Nephron (organoid): ENCODE results near the gene FOXK1.

ENCODE experiments used
- H3K27ac Mint-ChIP-seq, 3 experiments: 2 replicates each; pipeline ENCODE4 v1.8.0; 2020; ENCODE audit warnings: mixed read lengths in 3 of 3, mild to moderate bottlenecking in 2 of 3, moderate library complexity in 1 of 3
- H3K27me3 Mint-ChIP-seq: 2 replicates; pipeline ENCODE4 v1.8.0; 2021; ENCODE audit warnings: low read depth, mild to moderate bottlenecking, moderate library complexity, mixed read lengths
- H3K36me3 Mint-ChIP-seq: 2 replicates; pipeline ENCODE4 v1.8.0; 2020; ENCODE audit warnings: low read depth, mixed read lengths
- H3K4me1 Mint-ChIP-seq: 2 replicates; pipeline ENCODE4 v1.8.0; 2020; ENCODE audit warnings: mixed read lengths
- H3K4me3 Mint-ChIP-seq, 3 experiments: 2 replicates each; pipeline ENCODE4 v1.8.0; 2020; ENCODE audit warnings: mild to moderate bottlenecking in 3 of 3, mixed read lengths in 3 of 3, moderate library complexity in 2 of 3
- H3K9me3 Mint-ChIP-seq: 2 replicates; pipeline ENCODE4 v1.8.0; 2020; ENCODE audit warnings: mixed read lengths
- CTCF ChIP-seq, 3 experiments: fragments of 200-600 bp; sonication (generic); IDR thresholded peaks; one replicate each; pipeline ENCODE4 v1.5.0; 2021; ENCODE audit warnings: antibody characterized with exemption in 3 of 3; ENCODE audit not compliant: unreplicated experiment in 3 of 3

Gene FOXK1

GRCh38 chr7:4711634-4712033 lies 29.5 kb downstream of the FOXK1 start:
- H3K27ac Mint-ChIP-seq = peak overlapping the region in 1 of 3 experiments; percentile 57
- H3K4me1 Mint-ChIP-seq = peaks cover 50% of the 10 kb centered on the region

GRCh38 chr7:4712281-4713182 lies 30.4 kb downstream of the FOXK1 start:
- Mint-ChIP-seq H3K27me3 (no peaks in the 10 kb centered on the region), H3K27ac (peak overlapping the region in 1 of 3 experiments; percentile 31), H3K9me3 (no peaks in the 10 kb centered on the region), H3K4me3 (no peak overlapping the region), H3K4me1 (peaks cover 41% of the 10 kb centered on the region), H3K36me3 (peaks cover 50% of the 10 kb centered on the region)
- no peak for TF ChIP-seq CTCF (IDR thresholded peaks at IDR 0.05; ENCODE audit: unreplicated experiment in 3 of 3)

More at GRCh38 chr7:4711634-4712033, 29.5 kb downstream of the FOXK1 start:
- no peak for TF ChIP-seq CTCF (IDR thresholded peaks at IDR 0.05; ENCODE audit: unreplicated experiment in 3 of 3)
- Mint-ChIP-seq H3K27me3 (no peaks in the 10 kb centered on the region), H3K36me3 (peaks cover 42% of the 10 kb centered on the region), H3K9me3 (no peaks in the 10 kb centered on the region), H3K4me3 (no peak overlapping the region)

- Mint-ChIP-seq H3K36me3 (peaks cover 57% of the 10 kb centered on the region), H3K27ac (no peak overlapping the region), H3K27me3 (no peaks in the 10 kb centered on the region), H3K4me3 (no peak overlapping the region), H3K9me3 (no peaks in the 10 kb centered on the region), H3K4me1 (peaks cover 35% of the 10 kb centered on the region)
- no peak for TF ChIP-seq CTCF (IDR thresholded peaks at IDR 0.05; ENCODE audit: unreplicated experiment in 3 of 3)
Observed at GRCh38 chr7:4713183-4713784, 31.2 kb downstream of the FOXK1 start.

- Mint-ChIP-seq H3K36me3 (peaks cover 62% of the 10 kb centered on the region), H3K4me1 (peaks cover 31% of the 10 kb centered on the region), H3K27ac (peak overlapping the region in 1 of 3 experiments; percentile 74), H3K27me3 (no peaks in the 10 kb centered on the region), H3K9me3 (no peaks in the 10 kb centered on the region), H3K4me3 (no peak overlapping the region)
- TF ChIP-seq CTCF (IDR thresholded peaks at IDR 0.05; ENCODE audit: unreplicated experiment in 3 of 3) = no peak
Observed at GRCh38 chr7:4714161-4714700, 32.1 kb downstream of the FOXK1 start.

- peak overlapping the region; percentile 9 to 74 (median 34) for H3K27ac Mint-ChIP-seq
- no peaks in the 10 kb centered on the region for H3K27me3 Mint-ChIP-seq
Observed at GRCh38 chr7:4714767-4715409, 32.8 kb downstream of the FOXK1 start.

More at GRCh38 chr7:4714767-4715409, 32.8 kb downstream of the FOXK1 start:
- peaks cover 34% of the 10 kb centered on the region for H3K4me1 Mint-ChIP-seq
- H3K9me3 Mint-ChIP-seq = no peaks in the 10 kb centered on the region
- no peak for TF ChIP-seq CTCF (IDR thresholded peaks at IDR 0.05; ENCODE audit: unreplicated experiment in 3 of 3)
- H3K36me3 Mint-ChIP-seq = peaks cover 65% of the 10 kb centered on the region
- H3K4me3 Mint-ChIP-seq = peak overlapping the region in 1 of 3 experiments; percentile 6
